Glutamatergic neuron (in vitro differentiated cells): ENCODE data around the gene LDHAL6A. TPM values are rescaled to one million over a fixed set of nuclear protein-coding genes. Genes with fewer than 3 reads are reported as not detected.

ENCODE experiments used
- DNase-seq: peaks from one replicate; pipeline ENCODE4 v3.0.0; 2022
- H3K27ac Mint-ChIP-seq: one replicate; pipeline ENCODE4 v1.8.0; 2020; ENCODE audit warnings: mild to moderate bottlenecking, mixed read lengths, inconsistent platforms; ENCODE audit not compliant: unreplicated experiment
- H3K27me3 Mint-ChIP-seq: one replicate; pipeline ENCODE4 v1.8.0; 2020; ENCODE audit warnings: mild to moderate bottlenecking, moderate library complexity, mixed read lengths, inconsistent platforms; ENCODE audit not compliant: unreplicated experiment
- H3K36me3 Mint-ChIP-seq: one replicate; pipeline ENCODE4 v1.8.0; 2020; ENCODE audit warnings: mild to moderate bottlenecking, mixed read lengths, inconsistent platforms; ENCODE audit not compliant: unreplicated experiment
- H3K4me1 Mint-ChIP-seq: one replicate; pipeline ENCODE4 v1.8.0; 2020; ENCODE audit warnings: mild to moderate bottlenecking, low read depth, mixed read lengths, inconsistent platforms; ENCODE audit not compliant: unreplicated experiment
- H3K4me3 Mint-ChIP-seq: one replicate; pipeline ENCODE4 v1.8.0; 2020; ENCODE audit warnings: mild to moderate bottlenecking, mixed read lengths, inconsistent platforms; ENCODE audit not compliant: unreplicated experiment
- H3K9me3 Mint-ChIP-seq: one replicate; pipeline ENCODE4 v1.8.0; 2020; ENCODE audit warnings: mild to moderate bottlenecking, moderate library complexity, mixed read lengths, inconsistent platforms; ENCODE audit not compliant: unreplicated experiment
- CTCF ChIP-seq: fragments of 200-600 bp; sonication (generic); IDR thresholded peaks from one replicate; pipeline ENCODE4 v1.5.0; 2021; ENCODE audit not compliant: partially characterized antibody, unreplicated experiment
- total RNA-seq: library from RNA; stranded (reverse); fragmentation: NEBNext Ultra II Directional; extraction: Animal tissue kit (Norgen Biotek cat#: 25700); gene quantifications from one replicate; pipeline ENCODE4 v1.2.1, GENCODE V29; 2021; ENCODE audit not compliant: unreplicated experiment

The LDHAL6A gene
- total RNA-seq, 1 donor from 2014 or later: not detected

DNA sequence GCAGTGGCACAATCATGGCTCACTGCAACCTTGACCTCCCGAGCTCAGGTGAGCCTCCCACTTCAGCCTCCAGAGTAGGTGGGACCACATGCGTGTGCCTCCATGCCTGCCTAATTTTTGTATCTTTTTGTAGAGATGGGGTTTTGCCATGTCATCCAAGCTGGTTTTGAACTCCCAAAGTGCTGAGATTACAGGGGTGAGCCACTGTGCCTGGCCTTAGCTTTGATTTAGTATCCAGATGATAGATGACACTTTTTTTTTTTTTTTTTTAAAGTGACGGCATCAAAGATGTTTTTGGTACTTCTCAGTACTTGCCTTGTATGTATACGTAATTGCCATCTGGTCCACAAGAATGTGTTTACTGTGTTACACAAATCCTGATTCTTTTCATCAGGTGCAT lies 23.4 kb downstream of the LDHAL6A start:
- Mint-ChIP-seq H3K4me1 (no peaks in the 10 kb centered on the region), H3K4me3 (no peak overlapping the region), H3K9me3 (no peaks in the 10 kb centered on the region), H3K27me3 (peaks cover 1% of the 10 kb centered on the region), H3K36me3 (no peaks in the 10 kb centered on the region), H3K27ac (no peak overlapping the region)
- no peak for TF ChIP-seq CTCF
- no peak for DNase-seq

DNA sequence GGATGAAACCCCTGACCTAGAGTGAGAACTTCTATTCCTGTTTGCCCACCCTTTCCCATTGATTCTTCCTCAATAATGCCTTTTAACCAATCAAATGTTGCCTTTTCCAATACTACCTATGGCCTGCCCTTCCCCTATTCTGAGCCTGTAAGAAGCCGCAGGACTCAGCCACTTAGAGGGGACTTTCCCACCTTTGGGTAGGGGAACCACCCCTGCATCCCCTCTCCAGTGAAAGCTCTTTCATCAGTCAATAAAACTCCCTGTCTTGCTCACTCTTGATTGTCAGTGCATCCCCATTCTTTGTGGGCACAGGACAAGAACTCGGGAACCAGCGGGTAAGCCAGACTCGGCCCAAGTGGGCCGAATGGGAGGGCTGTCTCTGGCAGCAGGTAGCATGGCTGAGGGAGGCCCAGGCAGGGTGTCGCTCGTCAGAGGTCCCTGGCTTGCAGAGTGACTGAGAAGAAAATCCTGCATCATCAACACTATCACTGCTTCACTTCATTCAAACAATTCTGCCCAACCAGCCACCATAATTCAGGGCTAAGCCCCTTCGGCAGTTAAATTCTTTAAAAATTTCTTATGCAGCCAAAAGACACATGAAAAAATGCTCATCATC lies 30.4 kb downstream of the LDHAL6A start:
- H3K4me3 Mint-ChIP-seq: no peak overlapping the region
- DNase-seq: no peak
- H3K9me3 Mint-ChIP-seq: peaks cover 3% of the 10 kb centered on the region
- H3K36me3 Mint-ChIP-seq: no peaks in the 10 kb centered on the region
- H3K27ac Mint-ChIP-seq: no peak overlapping the region
- H3K27me3 Mint-ChIP-seq: peaks cover 1% of the 10 kb centered on the region
- H3K4me1 Mint-ChIP-seq: no peaks in the 10 kb centered on the region
- TF ChIP-seq CTCF: no peak

DNA sequence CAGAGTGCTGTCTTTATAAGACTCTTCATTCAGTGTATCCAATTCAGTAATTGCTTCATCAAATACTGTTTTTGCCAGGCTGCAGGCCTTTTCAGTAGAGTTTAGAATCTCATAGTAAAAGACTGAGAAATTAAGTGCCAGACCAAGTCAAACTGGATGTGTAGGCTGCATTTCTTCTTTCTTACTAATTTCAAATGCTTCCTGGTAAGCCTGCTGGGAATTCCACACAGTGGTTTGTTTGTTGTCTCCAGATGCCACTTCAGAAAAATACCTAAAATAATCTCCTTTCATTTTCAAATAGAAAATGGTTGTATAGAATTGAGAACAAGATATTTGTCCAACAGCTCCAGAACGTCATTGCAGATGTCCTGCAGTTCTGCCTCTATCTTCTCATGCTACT lies 34.7 kb downstream of the LDHAL6A start:
- Mint-ChIP-seq H3K4me3 (no peak overlapping the region), H3K36me3 (no peaks in the 10 kb centered on the region), H3K4me1 (no peaks in the 10 kb centered on the region), H3K27me3 (no peaks in the 10 kb centered on the region), H3K9me3 (peaks cover 3% of the 10 kb centered on the region), H3K27ac (no peak overlapping the region)
- no peak for TF ChIP-seq CTCF
- DNase-seq: no peak

GRCh38 chr11:18490736-18491485 lies 35.3 kb downstream of the LDHAL6A start:
- no peaks in the 10 kb centered on the region for H3K36me3 Mint-ChIP-seq
- no peak overlapping the region for H3K4me3 Mint-ChIP-seq
- no peak overlapping the region for H3K27ac Mint-ChIP-seq
- H3K27me3 Mint-ChIP-seq: no peaks in the 10 kb centered on the region
- peak; percentile 33 for DNase-seq
- TF ChIP-seq CTCF: no peak
- no peaks in the 10 kb centered on the region for H3K4me1 Mint-ChIP-seq
- peaks cover 3% of the 10 kb centered on the region for H3K9me3 Mint-ChIP-seq

- Mint-ChIP-seq H3K4me3 (no peak overlapping the region), H3K36me3 (no peaks in the 10 kb centered on the region), H3K27me3 (no peaks in the 10 kb centered on the region), H3K9me3 (peaks cover 3% of the 10 kb centered on the region), H3K4me1 (no peaks in the 10 kb centered on the region), H3K27ac (no peak overlapping the region)
- no peak for TF ChIP-seq CTCF
- DNase-seq: no peak
These were observed 36.3 kb downstream of the LDHAL6A start for GRCh38 chr11:18491924-18492323.
